ENCODE measurements around the gene GNAI3.

DNA sequence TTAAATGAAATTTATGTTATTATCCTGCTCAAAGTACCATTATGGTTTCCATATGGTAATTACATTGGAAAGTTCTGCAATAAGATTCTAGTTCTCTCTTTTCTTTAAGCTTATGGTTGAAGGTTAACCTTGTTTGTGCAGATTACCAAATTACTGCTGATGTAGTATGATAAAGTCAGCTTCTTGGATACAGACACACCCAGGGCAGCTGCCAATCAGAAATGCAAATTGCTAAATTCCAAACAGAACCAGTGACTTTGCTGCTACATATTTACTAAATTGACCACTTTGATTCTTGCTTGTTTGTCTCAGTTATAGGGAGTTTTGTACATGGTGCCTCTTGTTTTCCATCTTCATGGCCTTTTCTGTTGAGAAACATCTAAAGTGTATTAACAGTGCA is 44.5 kb downstream of the GNAI3 start:
- TF ChIP-seq, protein P1, sequence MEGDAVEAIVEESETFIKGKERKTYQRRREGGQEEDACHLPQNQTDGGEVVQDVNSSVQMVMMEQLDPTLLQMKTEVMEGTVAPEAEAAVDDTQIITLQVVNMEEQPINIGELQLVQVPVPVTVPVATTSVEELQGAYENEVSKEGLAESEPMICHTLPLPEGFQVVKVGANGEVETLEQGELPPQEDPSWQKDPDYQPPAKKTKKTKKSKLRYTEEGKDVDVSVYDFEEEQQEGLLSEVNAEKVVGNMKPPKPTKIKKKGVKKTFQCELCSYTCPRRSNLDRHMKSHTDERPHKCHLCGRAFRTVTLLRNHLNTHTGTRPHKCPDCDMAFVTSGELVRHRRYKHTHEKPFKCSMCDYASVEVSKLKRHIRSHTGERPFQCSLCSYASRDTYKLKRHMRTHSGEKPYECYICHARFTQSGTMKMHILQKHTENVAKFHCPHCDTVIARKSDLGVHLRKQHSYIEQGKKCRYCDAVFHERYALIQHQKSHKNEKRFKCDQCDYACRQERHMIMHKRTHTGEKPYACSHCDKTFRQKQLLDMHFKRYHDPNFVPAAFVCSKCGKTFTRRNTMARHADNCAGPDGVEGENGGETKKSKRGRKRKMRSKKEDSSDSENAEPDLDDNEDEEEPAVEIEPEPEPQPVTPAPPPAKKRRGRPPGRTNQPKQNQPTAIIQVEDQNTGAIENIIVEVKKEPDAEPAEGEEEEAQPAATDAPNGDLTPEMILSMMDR (IDR thresholded peaks at IDR 0.05; ENCODE audit: low read depth, low read length): no peak
- TF ChIP-seq POLR2A (IDR thresholded peaks at IDR 0.05; ENCODE audit: extremely low read depth, insufficient read length) (no peak), MYC (IDR thresholded peaks at IDR 0.05; ENCODE audit: low read depth, low read length) (no peak)
- TF ChIP-seq, protein P2, sequence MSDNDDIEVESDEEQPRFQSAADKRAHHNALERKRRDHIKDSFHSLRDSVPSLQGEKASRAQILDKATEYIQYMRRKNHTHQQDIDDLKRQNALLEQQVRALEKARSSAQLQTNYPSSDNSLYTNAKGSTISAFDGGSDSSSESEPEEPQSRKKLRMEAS (IDR thresholded peaks at IDR 0.05; ENCODE audit: low read depth, low read length): no peak
